ENCODE measurements around the gene NDUFS4. TPM values are rescaled to one million over a fixed set of nuclear protein-coding genes. Genes with fewer than 3 reads are reported as not detected.
"Not testable (repeated sequence)": the region's sequence is repeated elsewhere in the genome, so short reads cannot be mapped to it uniquely, and the experiment has no call there.

The NDUFS4 gene
- total RNA-seq, 4 donors from 2014 or later, result 64.5 to 77.8 (median 67.5) TPM

- Histone ChIP-seq H3K36me3 (peaks cover 14% of the 10 kb centered on the region), H3K27me3 (no peaks in the 10 kb centered on the region), H3K4me1 (peaks cover 1% of the 10 kb centered on the region), H3K9me3 (no peaks in the 10 kb centered on the region), H3K4me3 (no peak overlapping the region), H3K27ac (no peak overlapping the region)
- TF ChIP-seq POLR2AphosphoS5 (IDR thresholded peaks at IDR 0.05) (no peak), CTCF (IDR thresholded peaks at IDR 0.05) (no peak), POLR2A (IDR thresholded peaks at IDR 0.05) (no peak), EP300 (IDR thresholded peaks at IDR 0.05) (no peak)
- WGBS, result 60% methylated on average over 6 of the region's 6 CpGs
- no peak for DNase-seq (ENCODE audit: low spot score in 2 of 2)
Observed at GRCh38 chr5:53603009-53603687, 42.7 kb downstream of the NDUFS4 start.

- H3K4me3 ChIP-seq, result no peak overlapping the region
- H3K27ac ChIP-seq, result no peak overlapping the region
- H3K4me1 ChIP-seq, result peaks cover 6% of the 10 kb centered on the region
- H3K9me3 ChIP-seq, result no peaks in the 10 kb centered on the region
- DNase-seq (ENCODE audit: low spot score in 2 of 2), result no peak
- WGBS, result 86% methylated on average over 2 of the region's 2 CpGs
- H3K36me3 ChIP-seq, result peaks cover 14% of the 10 kb centered on the region
- no peaks in the 10 kb centered on the region for H3K27me3 ChIP-seq
- TF ChIP-seq EP300 (IDR thresholded peaks at IDR 0.05) (no peak), POLR2A (IDR thresholded peaks at IDR 0.05) (no peak), CTCF (IDR thresholded peaks at IDR 0.05) (no peak), POLR2AphosphoS5 (IDR thresholded peaks at IDR 0.05) (no peak)
Observed at GRCh38 chr5:53604309-53604708, 43.9 kb downstream of the NDUFS4 start.

GRCh38 chr5:53607886-53608285, 47.4 kb downstream of the NDUFS4 start:
- H3K36me3 ChIP-seq, result peaks cover 14% of the 10 kb centered on the region

GRCh38 chr5:53608897-53609296, 48.5 kb downstream of the NDUFS4 start:
- Histone ChIP-seq H3K4me1 (peaks cover 13% of the 10 kb centered on the region), H3K36me3 (peaks cover 14% of the 10 kb centered on the region)
- WGBS, result 90% methylated on average over 4 of the region's 4 CpGs
- H3K27ac ChIP-seq; H3K4me3 ChIP-seq; DNase-seq (ENCODE audit: low spot score in 2 of 2); H3K9me3 ChIP-seq; H3K27me3 ChIP-seq: not testable (repeated sequence)

More at GRCh38 chr5:53607886-53608285, 47.4 kb downstream of the NDUFS4 start:
- no peak for DNase-seq (ENCODE audit: low spot score in 2 of 2)
- H3K27ac ChIP-seq, result no peak overlapping the region
- H3K27me3 ChIP-seq, result no peaks in the 10 kb centered on the region
- no peak overlapping the region for H3K4me3 ChIP-seq
- whole genome bisulfite sequencing, result 84% methylated on average over 2 of the region's 2 CpGs
- H3K4me1 ChIP-seq, result peaks cover 13% of the 10 kb centered on the region
- no peaks in the 10 kb centered on the region for H3K9me3 ChIP-seq
- TF ChIP-seq POLR2AphosphoS5 (IDR thresholded peaks at IDR 0.05) (no peak), EP300 (IDR thresholded peaks at IDR 0.05) (no peak), CTCF (IDR thresholded peaks at IDR 0.05) (no peak), POLR2A (IDR thresholded peaks at IDR 0.05) (no peak)

GRCh38 chr5:53613061-53613460, 52.6 kb downstream of the NDUFS4 start:
- 89% methylated on average over 3 of the region's 3 CpGs for WGBS
- Histone ChIP-seq H3K4me1 (peaks cover 12% of the 10 kb centered on the region), H3K36me3 (no peaks in the 10 kb centered on the region), H3K9me3 (no peaks in the 10 kb centered on the region), H3K27ac (no peak overlapping the region), H3K27me3 (no peaks in the 10 kb centered on the region), H3K4me3 (no peak overlapping the region)
- DNase-seq (ENCODE audit: low spot score in 2 of 2), result no peak
- TF ChIP-seq POLR2A (IDR thresholded peaks at IDR 0.05) (no peak), EP300 (IDR thresholded peaks at IDR 0.05) (no peak), POLR2AphosphoS5 (IDR thresholded peaks at IDR 0.05) (no peak), CTCF (IDR thresholded peaks at IDR 0.05) (no peak)

- no peak for TF ChIP-seq POLR2AphosphoS5 (IDR thresholded peaks at IDR 0.05)
- TF ChIP-seq EP300 (IDR thresholded peaks at IDR 0.05), result no peak
- no peak for TF ChIP-seq POLR2A (IDR thresholded peaks at IDR 0.05)
- TF ChIP-seq CTCF (IDR thresholded peaks at IDR 0.05), result no peak
- no peaks in the 10 kb centered on the region for H3K36me3 ChIP-seq
- no peaks in the 10 kb centered on the region for H3K9me3 ChIP-seq
- DNase-seq (ENCODE audit: low spot score in 2 of 2), result no peak
- no peak overlapping the region for H3K27ac ChIP-seq
- H3K4me3 ChIP-seq, result no peak overlapping the region
- H3K4me1 ChIP-seq, result peaks cover 8% of the 10 kb centered on the region
- no peaks in the 10 kb centered on the region for H3K27me3 ChIP-seq
Observed at GRCh38 chr5:53613536-53613935, 53.1 kb downstream of the NDUFS4 start.

All from suprapubic skin (tissue), 4 donors.